Esophagus muscularis mucosa (tissue), 4 donors: Measurements from ENCODE around the gene SULF2.

Experiments used
- CTCF ChIP-seq, 3 experiments: fragments of 200-600 bp in 2 of 3; fragments of 450-650 bp in 1 of 3; sonication (generic) in 2 of 3; IDR thresholded peaks; one replicate each; pipeline ENCODE4 v1.5.1; 2017 to 2019; ENCODE audit warnings: antibody characterized with exemption in 3 of 3, mild to moderate bottlenecking in 2 of 3, moderate library complexity in 1 of 3
- EP300 ChIP-seq: sonication (generic); formaldehyde crosslinking; IDR thresholded peaks from one replicate; pipeline ENCODE4 v1.6.1; 2017; ENCODE audit warnings: antibody characterized with exemption
- POLR2A ChIP-seq: fragments of 450-650 bp; IDR thresholded peaks from one replicate; pipeline ENCODE4 v1.6.1; 2017; ENCODE audit warnings: antibody characterized with exemption, moderate library complexity, mild to moderate bottlenecking, low read depth

DNA sequence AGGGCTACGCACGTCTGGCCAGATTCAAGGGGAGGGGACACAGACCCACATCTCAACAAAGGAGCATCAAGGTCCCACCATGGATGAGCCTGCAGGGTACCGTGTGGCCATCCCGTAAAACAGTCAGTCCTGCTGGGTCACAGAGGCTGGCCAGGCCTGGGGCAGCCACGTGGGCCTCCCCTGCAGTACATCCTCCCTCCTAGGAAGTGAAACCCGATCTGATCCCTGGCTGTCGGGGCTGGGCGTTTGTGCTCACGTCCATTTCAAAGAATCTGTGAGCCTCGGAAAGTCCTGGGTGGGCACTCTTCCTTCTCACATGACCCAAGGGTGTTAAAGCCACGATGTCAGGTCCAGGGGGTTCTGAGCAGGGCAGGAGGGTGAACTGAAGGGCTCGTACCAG is 14.3 kb downstream of the SULF2 start:
- no peak for TF ChIP-seq POLR2A
- TF ChIP-seq CTCF (IDR thresholded peaks at IDR 0.05): no peak
- TF ChIP-seq EP300: no peak
